Stimulated activated CD8-positive, alpha-beta memory T cell treated with anti-CD3 and anti-CD28 coated beads, Interleukin-15, amount 100 ng/mL, for 1 hour (primary cell): ENCODE measurements around the gene ZNF423.

Experiments used
- DNase-seq: peaks from one replicate; pipeline ENCODE4 v3.0.0-alpha.2; 2020; ENCODE audit warnings: low read depth

ZNF423 gene

DNA sequence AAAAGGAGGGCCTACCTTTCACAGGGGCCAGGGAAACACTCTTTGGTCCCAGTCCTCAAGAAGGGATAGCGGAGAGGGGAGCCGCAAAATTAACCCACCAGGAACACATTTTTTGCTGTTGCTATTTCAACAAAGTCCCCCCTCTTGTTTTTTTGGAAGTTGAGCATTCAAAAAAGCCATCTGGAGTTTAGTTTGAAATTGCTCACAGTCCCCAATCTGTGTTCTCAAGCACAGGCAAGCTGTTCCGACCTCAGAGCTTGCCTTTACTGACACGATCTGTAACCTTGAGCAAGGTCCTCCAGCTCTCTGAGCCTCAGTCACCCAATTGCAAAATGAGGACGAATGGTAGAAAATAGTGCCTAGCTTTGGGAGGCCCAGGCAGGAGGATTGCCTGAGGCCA, 131.1 kb downstream of the ZNF423 start:
- DNase-seq: no peak

DNA sequence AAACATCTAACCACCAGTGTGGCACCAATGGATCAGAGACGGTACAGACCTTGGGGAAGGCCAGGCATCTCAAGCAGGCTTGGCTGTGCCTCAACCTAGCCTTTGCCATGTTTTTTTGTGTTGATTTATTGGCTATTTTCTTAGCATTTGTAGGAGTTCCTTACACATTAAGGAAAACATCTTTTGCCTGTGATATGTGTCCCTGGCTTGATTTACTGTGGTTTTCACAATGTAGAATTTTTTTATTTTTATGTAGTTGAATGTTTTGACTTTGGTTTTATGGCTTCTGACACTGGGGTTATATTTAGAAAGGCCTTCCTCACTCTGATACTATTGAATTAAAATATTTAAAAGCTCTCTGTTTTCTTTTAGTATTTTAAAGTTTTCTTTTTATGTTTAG, 132.6 kb downstream of the ZNF423 start:
- DNase-seq: no peak

GRCh38 chr16:49720225-49720624, 135.7 kb downstream of the ZNF423 start:
- DNase-seq: no peak

DNA sequence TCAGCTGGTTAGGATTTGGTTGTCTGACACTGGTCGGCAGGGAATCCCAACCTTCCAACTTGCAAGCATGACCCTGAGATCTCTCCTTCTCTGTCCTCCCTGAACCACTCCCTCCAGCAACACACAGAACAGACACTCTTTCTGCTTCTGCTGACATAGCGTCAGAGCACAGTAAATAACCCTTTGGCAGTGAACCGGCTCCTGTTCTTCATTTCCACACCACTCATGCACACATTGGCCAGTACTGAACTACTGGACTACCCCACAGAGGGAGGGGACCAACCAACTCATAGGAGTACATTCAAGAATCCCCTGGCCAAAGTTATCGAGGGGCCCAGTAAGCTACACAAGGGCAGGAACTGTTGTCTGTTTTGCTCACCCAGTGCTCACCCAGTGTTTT, 138.2 kb downstream of the ZNF423 start:
- no peak for DNase-seq

DNA sequence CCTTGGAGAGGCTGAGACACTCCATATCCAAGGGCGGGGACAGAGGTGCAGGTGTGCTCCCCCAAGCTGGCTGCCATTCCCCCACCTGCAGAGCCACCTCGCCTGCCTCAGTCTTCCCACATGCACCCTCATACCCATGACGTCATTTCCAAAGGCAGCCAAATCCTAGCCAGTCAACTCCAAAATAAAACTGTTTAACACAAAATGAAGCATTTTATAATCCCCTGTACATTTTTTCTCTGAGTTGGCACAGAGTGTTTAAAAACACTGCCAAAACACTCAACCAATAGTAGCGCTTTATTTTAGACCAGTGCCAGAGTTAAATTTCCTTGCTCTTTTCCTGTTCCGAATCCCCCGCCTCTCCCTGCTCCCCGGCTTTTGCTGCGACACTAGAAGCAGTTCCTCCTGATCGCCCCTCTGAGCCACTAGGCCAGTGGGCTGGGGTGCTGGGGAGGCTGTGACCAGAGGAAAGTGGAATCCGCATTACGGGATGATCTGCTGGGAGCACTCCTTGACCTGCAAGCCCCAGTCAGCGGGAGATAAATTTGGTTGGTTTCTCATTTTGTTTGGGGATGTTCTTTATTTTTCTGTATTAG, 139.5 kb downstream of the ZNF423 start:
- no peak for DNase-seq

DNA sequence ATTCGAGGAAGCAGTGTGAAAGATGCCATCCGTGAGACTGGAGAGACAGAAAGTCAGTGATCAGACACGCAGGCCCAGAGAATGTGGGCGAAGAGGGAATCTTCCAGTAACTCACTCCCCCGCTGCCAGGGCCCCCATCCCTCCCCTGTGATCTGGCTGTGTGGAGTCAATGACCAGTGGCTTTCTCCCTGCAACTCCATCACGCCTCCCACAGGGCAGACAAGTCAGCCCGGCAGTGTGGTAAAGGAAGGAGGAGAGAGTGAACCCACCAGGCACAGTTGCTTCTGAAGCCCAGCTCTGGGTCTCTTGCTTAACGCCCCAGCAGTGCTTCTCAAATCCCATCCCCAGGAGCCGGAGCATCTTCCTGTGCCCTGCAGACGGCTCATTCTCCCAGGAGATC, 142.1 kb downstream of the ZNF423 start:
- no peak for DNase-seq

- no peak for DNase-seq
Observed at GRCh38 chr16:49712542-49712941, 143.4 kb downstream of the ZNF423 start.

DNA sequence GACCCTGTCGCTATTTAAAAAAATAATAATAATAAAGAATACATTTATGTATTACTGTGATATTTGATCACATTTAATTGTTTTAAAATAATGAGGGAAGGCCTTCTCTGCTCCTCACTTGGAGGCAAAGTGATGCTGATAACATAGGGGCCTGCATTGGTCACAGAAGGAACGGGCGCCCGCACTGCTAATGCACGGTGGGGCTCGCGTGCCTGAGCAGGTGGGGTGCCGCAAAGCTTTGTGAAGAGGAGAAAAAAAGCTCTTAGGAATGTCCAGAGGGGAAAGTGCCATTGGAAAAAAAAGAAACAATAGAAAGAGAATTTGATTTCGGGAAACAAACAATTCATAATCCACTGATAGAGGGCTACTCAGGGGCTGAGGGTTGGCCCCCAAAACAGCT, 143.8 kb downstream of the ZNF423 start:
- DNase-seq: no peak

DNA sequence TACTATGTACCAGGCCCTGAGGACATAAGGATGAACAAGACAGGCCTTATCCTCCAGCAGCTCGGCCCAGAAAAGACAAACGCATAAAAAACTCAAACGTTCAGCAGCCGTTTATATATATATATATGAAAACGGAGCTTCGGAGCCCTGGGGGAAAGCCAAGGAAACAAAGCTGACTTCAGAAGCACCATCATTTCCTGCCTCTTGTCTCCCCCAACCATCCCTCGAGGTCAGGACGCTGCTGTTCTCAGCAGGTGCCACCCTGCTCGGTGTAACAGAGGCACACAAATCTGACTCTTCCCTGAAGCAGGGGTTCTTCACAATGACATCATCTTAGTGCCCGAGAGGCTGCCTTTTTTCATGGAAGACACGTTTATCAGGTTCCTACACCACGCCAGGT, 146.9 kb downstream of the ZNF423 start:
- no peak for DNase-seq

- DNase-seq: no peak
Observed at GRCh38 chr16:49708491-49708890, 147.4 kb downstream of the ZNF423 start.

GRCh38 chr16:49706620-49707355, 149.1 kb downstream of the ZNF423 start:
- no peak for DNase-seq

DNA sequence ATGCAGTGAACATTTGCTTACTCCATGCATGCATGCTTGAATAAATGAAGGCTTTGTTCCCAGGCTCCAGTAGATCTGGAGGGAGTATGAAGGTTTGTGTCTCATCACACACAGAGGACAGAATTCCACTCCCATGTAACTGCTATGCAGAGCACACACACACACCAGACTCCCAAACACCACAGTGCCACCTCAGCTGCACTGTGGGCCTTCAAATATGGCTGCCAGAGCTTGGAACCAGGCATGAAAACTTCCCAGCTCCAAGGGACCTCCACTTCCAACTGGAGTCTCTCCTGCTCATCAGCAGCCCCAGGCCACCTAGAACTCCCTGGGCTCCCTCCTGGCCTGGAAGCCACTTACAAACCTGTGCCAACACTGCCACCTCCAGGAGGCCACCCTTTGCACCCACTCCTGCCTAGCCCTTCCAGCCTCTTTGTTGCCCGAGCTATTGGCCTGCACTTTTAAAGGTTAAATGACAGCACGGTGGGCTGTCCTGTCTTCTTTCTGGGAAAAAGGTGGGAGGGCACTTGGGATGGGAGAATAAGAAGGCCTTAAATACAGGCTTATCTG, 151.2 kb downstream of the ZNF423 start:
- DNase-seq: no peak

DNA sequence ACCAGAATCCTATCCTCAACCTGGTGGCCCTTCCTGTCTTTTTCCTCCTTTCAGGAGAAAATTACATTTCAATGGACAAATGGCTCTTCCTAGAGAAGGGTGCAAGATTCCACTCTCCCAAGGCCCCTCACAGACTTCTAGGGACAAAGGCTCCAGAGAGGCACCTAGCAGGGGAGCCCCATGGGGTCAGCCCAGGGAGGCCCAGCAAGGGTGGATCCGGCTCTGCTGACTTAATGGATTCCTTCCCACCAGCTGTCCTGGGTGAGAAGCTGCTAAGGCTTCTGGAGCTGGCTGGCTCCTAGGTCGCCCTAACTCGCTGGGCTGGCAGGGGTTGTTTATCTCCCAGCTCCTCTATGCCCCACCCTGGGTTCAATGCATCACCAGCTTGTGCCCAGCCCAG, 152.4 kb downstream of the ZNF423 start:
- no peak for DNase-seq

DNA sequence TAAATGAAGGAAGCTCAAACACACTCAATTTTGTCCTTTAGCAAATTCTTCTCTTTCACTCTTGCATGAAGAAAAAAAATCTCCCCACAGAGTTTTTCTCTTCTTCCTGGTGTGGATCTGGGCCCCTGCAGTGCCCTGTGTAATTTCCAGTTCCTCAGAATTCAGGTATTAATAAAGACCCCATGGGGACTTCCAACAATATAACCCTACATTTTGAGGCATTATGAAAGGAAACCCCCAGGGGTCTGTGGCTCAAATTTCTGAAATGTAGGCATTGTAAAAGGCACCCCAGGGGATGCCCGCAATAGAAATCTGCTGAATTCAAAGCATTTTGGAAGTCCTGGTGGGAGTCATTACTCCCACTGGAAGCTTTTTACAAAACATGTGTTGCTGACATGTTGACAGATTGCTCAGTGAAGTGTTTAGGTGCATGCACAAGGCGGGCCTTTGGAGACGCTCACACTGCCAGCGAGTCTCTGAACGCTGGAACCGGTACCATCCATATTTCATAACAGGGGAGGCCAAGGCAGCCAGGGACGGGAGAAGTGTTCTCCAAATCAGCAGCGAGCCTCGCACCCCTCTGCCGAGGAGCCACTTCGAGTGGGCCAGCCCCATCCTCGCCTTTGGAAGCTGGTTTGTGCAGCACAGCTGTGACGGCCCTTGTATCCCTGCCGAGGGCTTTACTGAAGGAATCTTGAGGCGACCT, 154.0 kb downstream of the ZNF423 start:
- DNase-seq: no peak

DNA sequence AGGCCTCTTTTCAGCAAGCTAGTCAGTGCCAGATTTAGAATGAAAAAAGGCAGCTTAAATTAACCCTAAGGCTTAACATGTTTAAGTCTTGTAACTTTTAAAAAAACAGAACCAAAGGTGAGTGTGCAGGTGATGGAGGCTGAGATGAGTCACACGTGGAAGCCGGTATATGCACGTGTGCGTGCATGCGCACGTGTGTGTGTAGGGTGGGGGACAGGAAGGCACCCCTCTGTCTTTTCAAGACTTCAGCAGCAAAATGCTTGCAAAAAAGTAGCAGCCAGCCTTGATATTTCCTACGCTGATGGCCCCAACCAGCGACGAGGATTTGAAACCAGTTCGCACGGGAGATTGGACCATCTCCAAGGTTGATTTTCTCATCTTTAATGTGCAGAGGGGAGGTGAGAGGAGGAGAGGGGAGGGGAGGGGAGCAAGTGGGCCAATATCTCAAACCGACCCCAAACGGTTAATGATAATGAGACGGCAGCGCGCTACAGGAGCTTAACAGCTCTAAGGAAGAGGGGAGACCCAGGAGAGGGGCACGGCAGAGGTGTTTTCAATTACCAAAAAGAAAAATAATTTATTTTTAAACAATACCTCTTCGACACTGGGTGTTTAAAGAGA, 154.7 kb downstream of the ZNF423 start:
- no peak for DNase-seq

GRCh38 chr16:49700251-49701064, 155.5 kb downstream of the ZNF423 start:
- DNase-seq: no peak

DNA sequence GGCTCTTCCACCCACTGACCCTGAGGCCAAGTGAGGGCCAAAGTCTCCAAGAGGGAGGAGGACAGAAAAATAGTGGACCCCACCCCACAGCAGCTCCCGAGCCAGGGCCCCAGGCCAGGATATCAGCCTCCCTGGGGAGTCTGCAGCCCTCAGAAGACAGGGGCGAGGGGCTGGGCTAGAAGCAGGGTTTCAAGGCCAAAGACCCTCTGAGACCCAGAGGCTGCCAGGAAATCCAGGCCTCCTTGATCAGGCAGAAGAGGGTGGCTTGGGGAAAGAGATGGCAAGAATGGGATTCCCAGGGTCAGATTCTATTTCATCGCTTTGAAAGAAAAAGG, 156.1 kb downstream of the ZNF423 start:
- DNase-seq: no peak

GRCh38 chr16:49698931-49699840, 156.7 kb downstream of the ZNF423 start:
- DNase-seq: no peak

DNA sequence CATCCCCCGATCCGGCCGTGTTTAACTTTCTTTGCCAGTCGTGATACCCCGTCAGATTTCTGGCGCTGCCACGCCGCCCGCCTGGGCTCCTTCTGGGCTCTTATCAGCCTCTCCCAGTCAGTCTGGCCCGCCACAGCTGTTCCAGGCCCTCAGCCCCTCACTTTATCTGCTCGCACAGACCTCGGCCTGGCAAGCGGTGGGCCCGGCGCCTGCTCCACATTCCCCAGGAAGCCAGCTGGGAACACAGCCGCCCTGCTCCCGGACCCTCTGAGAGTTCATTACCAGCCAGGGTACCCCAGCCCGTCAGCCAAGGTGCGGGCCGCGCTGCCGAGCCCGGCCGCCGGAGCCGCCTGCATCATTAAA, 157.5 kb downstream of the ZNF423 start:
- no peak for DNase-seq

GRCh38 chr16:49697631-49698452, 158.1 kb downstream of the ZNF423 start:
- no peak for DNase-seq
